Body of pancreas (tissue), 4 donors: Measurements from ENCODE around the gene PPFIA1. TPM values are rescaled to one million over a fixed set of nuclear protein-coding genes. Genes with fewer than 3 reads are reported as not detected.

ENCODE experiments used
- ATAC-seq: fragments of 150-250 bp; one replicate; pipeline ENCODE4 v1.9.1; 2016
- DNase-seq, 4 donors: peaks; one replicate each; pipeline ENCODE4 v3.0.0-alpha.2; 2019
- H3K27ac ChIP-seq, 4 donors: fragments of 200-600 bp; sonication (generic); 1 replicate in 3 of 4; 2 replicates in 1 of 4; pipeline versions ENCODE4 v1.5.1 to v1.6.1; 2016 to 2019; ENCODE audit warnings: mild to moderate bottlenecking in 1 of 4, mixed read lengths in 1 of 4, moderate library complexity in 1 of 4
- H3K27me3 ChIP-seq, 2 donors: fragments of 200-600 bp; sonication (generic); one replicate each; pipeline ENCODE4 v1.6.0; 2016; ENCODE audit warnings: mild to moderate bottlenecking in 1 of 2
- H3K36me3 ChIP-seq, 2 donors: fragments of 200-600 bp; sonication (generic); replicated peaks in 1 of 2; 2 replicates each; pipeline ENCODE4 v1.5.1; 2016; ENCODE audit warnings: low read depth in 2 of 2; ENCODE audit not compliant: insufficient read depth in 1 of 2
- H3K4me1 ChIP-seq: fragments of 200-600 bp; sonication (generic); one replicate; pipeline ENCODE4 v1.6.0; 2016
- H3K4me3 ChIP-seq, 2 donors: fragments of 200-600 bp; sonication (generic); 1 replicate in 1 of 2; 2 replicates in 1 of 2; pipeline ENCODE4 v1.5.1; 2016 to 2019
- H3K9me3 ChIP-seq, 3 donors: fragments of 200-600 bp; sonication (generic); 1 replicate in 2 of 3; 2 replicates in 1 of 3; pipeline ENCODE4 v1.5.1; 2016
- CTCF ChIP-seq, 7 experiments: fragments of 450-650 bp in 4 of 7; fragments of 200-600 bp in 3 of 7; sonication (generic) in 3 of 7; IDR thresholded peaks; one replicate each; pipeline ENCODE4 v1.5.1; 2016 to 2019; ENCODE audit warnings: antibody characterized with exemption in 7 of 7
- POLR2A ChIP-seq, 3 donors: fragments of 450-650 bp; IDR thresholded peaks; one replicate each; pipeline ENCODE4 v1.6.1; 2016; ENCODE audit warnings: antibody characterized with exemption in 3 of 3, mild to moderate bottlenecking in 2 of 3
- WGBS, 2 donors: methylation state at CpG; one replicate each; pipeline ENCODE4 v1.1.5; 2017; 5-methylcytosine and 5-hydroxymethylcytosine counted together
- intact Hi-C: fragments of 100-400 bp; cut with DNase I; formaldehyde crosslinking; loops from one replicate; pipeline ENCODE4 v1.15.1; 2023
- total RNA-seq, 2 donors: library from RNA; depleted of rRNA; stranded (reverse); fragments of >200 nt; gene quantifications; one replicate each; pipeline ENCODE4 v1.1.0, GENCODE V29; 2016

PPFIA1 gene
- total RNA-seq, 2 donors from 2014 or later, result 22.1 to 29.3 TPM

- Histone ChIP-seq H3K27ac (no peak overlapping the region), H3K36me3 (no peaks in the 10 kb centered on the region), H3K27me3 (no peaks in the 10 kb centered on the region), H3K4me1 (peaks cover 8% of the 10 kb centered on the region), H3K9me3 (no peaks in the 10 kb centered on the region), H3K4me3 (no peak overlapping the region)
- DNase-seq, result no peak
- intact Hi-C loops, result no loop called here
- WGBS, 2 donors, result 92 to 95% methylated on average over 13 of the region's 13 CpGs
- TF ChIP-seq POLR2A (IDR thresholded peaks at IDR 0.05) (no peak), CTCF (IDR thresholded peaks at IDR 0.05) (no peak)
- no peak for ATAC-seq
Observed at GRCh38 chr11:70301721-70302418, 31.4 kb downstream of the PPFIA1 start.

- DNase-seq (no peak), ATAC-seq (no peak)
- H3K36me3 ChIP-seq, result no peaks in the 10 kb centered on the region
- H3K4me3 ChIP-seq, result no peak overlapping the region
- intact Hi-C loops, result no loop called here
- H3K4me1 ChIP-seq, result peaks cover 8% of the 10 kb centered on the region
- no peaks in the 10 kb centered on the region for H3K9me3 ChIP-seq
- no peak for TF ChIP-seq POLR2A (IDR thresholded peaks at IDR 0.05)
- no peak for TF ChIP-seq CTCF (IDR thresholded peaks at IDR 0.05)
- WGBS, 2 donors, result 80 to 92% methylated on average over 7 of the region's 7 CpGs
- H3K27me3 ChIP-seq, result no peaks in the 10 kb centered on the region
- H3K27ac ChIP-seq, result no peak overlapping the region
Observed at GRCh38 chr11:70302419-70302752, 31.9 kb downstream of the PPFIA1 start.

GRCh38 chr11:70303070-70303469 lies 32.6 kb downstream of the PPFIA1 start:
- Histone ChIP-seq H3K4me3 (no peak overlapping the region), H3K9me3 (no peaks in the 10 kb centered on the region), H3K4me1 (peaks cover 8% of the 10 kb centered on the region), H3K27ac (no peak overlapping the region), H3K27me3 (no peaks in the 10 kb centered on the region), H3K36me3 (no peaks in the 10 kb centered on the region)
- WGBS, 2 donors, result 86% methylated on average over 13 of the region's 13 CpGs
- intact Hi-C loops, result no loop called here
- ATAC-seq, result no peak
- TF ChIP-seq POLR2A (IDR thresholded peaks at IDR 0.05) (no peak), CTCF (IDR thresholded peaks at IDR 0.05) (no peak)
- DNase-seq, result no peak

GRCh38 chr11:70304208-70304603 lies 33.7 kb downstream of the PPFIA1 start:
- no peak for ATAC-seq
- no peak overlapping the region for H3K4me3 ChIP-seq
- H3K27ac ChIP-seq, result no peak overlapping the region
- no peaks in the 10 kb centered on the region for H3K36me3 ChIP-seq
- no peak for TF ChIP-seq CTCF (IDR thresholded peaks at IDR 0.05)
- no peak for TF ChIP-seq POLR2A (IDR thresholded peaks at IDR 0.05)
- H3K4me1 ChIP-seq, result peaks cover 8% of the 10 kb centered on the region
- intact Hi-C loops, result no loop called here
- 93% methylated on average over 2 of the region's 2 CpGs for WGBS, 2 donors
- DNase-seq, result no peak
- H3K9me3 ChIP-seq, result no peaks in the 10 kb centered on the region
- H3K27me3 ChIP-seq, result no peaks in the 10 kb centered on the region

GRCh38 chr11:70305501-70305900 lies 35.0 kb downstream of the PPFIA1 start:
- H3K9me3 ChIP-seq, result no peaks in the 10 kb centered on the region
- H3K36me3 ChIP-seq, result no peaks in the 10 kb centered on the region
- H3K4me1 ChIP-seq, result peaks cover 8% of the 10 kb centered on the region
- H3K27ac ChIP-seq, result no peak overlapping the region
- H3K4me3 ChIP-seq, result no peak overlapping the region
- no peak for TF ChIP-seq POLR2A (IDR thresholded peaks at IDR 0.05)
- TF ChIP-seq CTCF (IDR thresholded peaks at IDR 0.05), result no peak
- no peaks in the 10 kb centered on the region for H3K27me3 ChIP-seq
- DNase-seq (no peak), ATAC-seq (no peak)
- intact Hi-C loops, result no loop called here
- WGBS, 2 donors, result 92 to 93% methylated on average over 3 of the region's 3 CpGs
